Left lobe of liver (tissue), 2 donors: ENCODE data around the gene SEPTIN12. TPM values are rescaled to one million over a fixed set of nuclear protein-coding genes. Genes with fewer than 3 reads are reported as not detected.
"Not testable (repeated sequence)": the region's sequence is repeated elsewhere in the genome, so short reads cannot be mapped to it uniquely, and the experiment has no call there.

Experiments used
- ATAC-seq: fragments of 200-7000 bp; cut with Tn5 transposase; one replicate; pipeline ENCODE4 v1.9.1; 2020; ENCODE audit warnings: mild to moderate bottlenecking, moderate library complexity
- DNase-seq: peaks from one replicate; pipeline ENCODE4 v3.0.0-alpha.2; 2020; ENCODE audit warnings: low spot score
- total RNA-seq: library from RNA; stranded (reverse); gene quantifications from one replicate; pipeline ENCODE4 v1.2.1, GENCODE V29; 2021
- donor health status: DM: no; HTN: no; CAD: no; lungs with moderate emphysema.
- donor health status: DM: no; HTN: yes; CAD: no.

SEPTIN12 gene
- total RNA-seq, 1 donor from 2014 or later, result not detected

- ATAC-seq, result no peak
- no peak for DNase-seq
These were observed 2.2 kb downstream of the SEPTIN12 start for GRCh38 chr16:4785758-4786433.

- not testable (repeated sequence) for ATAC-seq, DNase-seq
These were observed 3.6 kb downstream of the SEPTIN12 start for GRCh38 chr16:4784444-4784987.

DNA sequence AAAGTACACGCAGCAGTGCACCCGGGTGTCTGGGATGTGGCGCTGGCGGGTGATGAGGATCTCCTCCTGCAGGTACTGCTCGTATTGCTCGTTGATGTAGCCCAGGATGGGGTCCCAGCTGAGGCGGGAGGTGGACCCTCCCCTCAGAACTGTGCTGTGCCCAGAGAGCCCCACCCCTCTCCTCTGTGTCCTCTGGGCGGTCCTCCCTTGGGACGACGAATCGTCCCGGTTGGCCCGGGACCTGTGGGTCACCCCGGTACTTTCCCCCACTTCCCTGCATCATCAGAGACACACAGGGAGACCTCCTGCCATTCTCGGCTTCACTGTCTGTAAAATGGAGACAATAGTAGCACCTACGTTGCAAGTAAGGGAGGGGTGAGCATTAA, 4.2 kb downstream of the SEPTIN12 start:
- DNase-seq (no peak), ATAC-seq (no peak)

DNA sequence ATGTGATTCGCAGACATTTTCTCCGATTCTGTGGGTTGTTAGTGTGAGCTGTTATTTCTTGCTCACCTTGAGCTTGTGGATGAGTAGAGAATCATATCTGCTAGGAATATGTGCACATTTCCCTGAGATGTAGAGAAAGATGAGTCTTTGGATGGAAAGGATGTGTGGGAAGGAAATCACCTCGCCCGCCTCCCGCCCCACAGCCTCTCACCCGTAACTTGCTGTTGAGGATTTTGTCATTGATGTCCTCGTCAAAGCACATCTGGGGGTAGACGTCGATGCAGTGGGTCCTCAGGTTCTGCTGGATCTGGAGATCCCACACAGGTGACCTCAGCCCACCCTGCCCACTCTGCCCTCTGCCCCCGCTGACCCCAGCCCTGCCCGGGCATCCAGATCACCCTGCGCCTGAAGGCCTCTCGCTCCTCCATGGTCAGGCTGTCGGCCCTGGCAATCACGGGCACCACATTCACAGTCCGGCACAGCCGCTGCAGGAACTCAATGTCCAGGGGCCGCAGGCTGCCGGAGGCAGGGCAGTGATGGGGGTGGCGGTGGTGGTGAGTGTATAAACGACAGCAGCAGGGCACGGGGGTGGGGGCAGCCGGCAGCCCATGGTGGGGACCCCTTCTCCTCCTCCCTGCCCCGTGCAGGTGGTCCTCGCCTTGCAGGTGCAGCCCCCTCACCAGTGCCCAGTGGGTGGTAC, 4.7 kb downstream of the SEPTIN12 start:
- no peak for ATAC-seq
- no peak for DNase-seq

DNA sequence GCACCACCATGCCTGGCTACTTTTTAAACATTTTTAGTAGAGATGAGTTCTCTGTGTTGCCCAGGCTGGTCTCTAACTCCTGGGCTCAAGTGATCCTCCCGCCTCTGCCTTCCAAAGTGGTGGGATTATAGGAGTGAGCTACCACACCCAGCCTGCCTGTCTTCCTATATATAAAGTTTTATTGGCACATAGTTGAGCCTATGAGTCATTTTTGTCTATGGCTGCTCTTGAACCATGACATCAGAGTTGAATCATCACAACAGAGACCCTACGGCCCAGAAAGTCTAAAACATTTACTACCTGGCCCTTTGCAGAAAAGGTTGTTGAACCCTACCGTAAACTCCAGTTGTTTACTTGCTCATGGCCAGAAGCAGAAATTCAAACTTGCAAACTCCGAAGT, 7.9 kb downstream of the SEPTIN12 start:
- DNase-seq (no peak), ATAC-seq (no peak)

GRCh38 chr16:4778050-4778392, 10.1 kb downstream of the SEPTIN12 start:
- no peak for ATAC-seq
- no peak for DNase-seq

- ATAC-seq (no peak), DNase-seq (no peak)
These were observed 10.7 kb downstream of the SEPTIN12 start for GRCh38 chr16:4777339-4778049.

GRCh38 chr16:4776141-4776705, 11.9 kb downstream of the SEPTIN12 start:
- DNase-seq, result no peak
- ATAC-seq, result no peak

GRCh38 chr16:4775005-4775404, 13.1 kb downstream of the SEPTIN12 start:
- no peak for ATAC-seq
- no peak for DNase-seq

GRCh38 chr16:4772351-4772750, 15.8 kb downstream of the SEPTIN12 start:
- DNase-seq, result no peak
- ATAC-seq, result no peak

DNA sequence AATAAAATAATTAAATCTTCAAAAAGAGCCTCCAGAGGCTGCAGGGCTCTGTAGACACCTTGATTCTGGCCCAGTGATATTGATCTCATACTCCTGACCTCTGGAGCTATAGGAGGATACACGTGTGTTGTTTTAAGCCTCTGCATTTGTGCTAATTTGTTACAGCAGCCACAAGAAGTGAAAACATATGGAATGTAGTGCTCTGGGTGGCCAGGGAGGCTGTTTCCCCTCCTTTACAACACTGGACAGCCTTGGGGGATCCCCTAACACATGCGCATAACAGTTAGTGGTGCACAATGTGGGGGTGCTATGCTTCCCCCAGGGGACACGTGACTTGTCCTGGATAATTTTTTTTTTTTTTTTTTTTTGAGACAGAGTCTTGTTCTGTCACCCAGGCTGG, 16.5 kb downstream of the SEPTIN12 start:
- ATAC-seq (no peak), DNase-seq (no peak)

GRCh38 chr16:4769306-4769638, 18.9 kb downstream of the SEPTIN12 start:
- ATAC-seq (no peak), DNase-seq (no peak)

DNA sequence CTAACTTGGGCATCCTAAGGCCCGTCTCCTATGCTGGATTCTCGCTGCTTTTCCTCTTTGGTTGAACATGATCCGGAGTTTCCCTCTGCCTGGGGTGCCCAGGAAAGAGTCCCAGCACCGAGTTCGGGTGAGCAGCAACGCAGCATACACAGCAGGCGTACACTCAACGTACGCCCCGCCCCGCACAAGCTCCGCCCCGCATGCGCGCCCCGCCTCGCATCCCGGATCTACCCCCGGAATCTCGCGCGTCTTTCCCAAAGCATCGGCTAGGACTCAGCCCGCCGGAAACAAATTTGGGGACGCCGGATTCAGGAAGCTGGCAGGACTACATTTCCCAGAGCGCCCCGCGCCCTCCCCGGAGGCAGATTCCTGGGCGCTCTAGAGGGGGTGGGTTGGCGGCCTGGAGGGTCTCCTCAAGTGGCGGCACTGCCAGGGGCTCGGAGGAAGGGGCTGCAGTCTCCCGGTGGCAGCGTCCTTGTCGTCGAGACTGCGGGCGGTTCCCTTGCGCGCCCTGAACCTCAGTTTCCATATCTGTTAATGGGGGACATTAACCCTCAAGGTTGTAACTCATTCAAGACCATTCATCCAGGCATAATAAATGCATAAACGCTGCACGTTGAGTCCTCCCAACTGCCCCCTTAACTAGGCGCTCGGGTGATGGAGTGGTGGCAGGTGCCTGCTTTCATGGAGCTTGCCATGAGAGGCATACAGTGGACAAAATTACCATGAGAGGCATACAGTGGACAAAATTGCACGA, 19.4 kb downstream of the SEPTIN12 start:
- ATAC-seq (peak; percentile 90), DNase-seq (peak; percentile 99)

DNA sequence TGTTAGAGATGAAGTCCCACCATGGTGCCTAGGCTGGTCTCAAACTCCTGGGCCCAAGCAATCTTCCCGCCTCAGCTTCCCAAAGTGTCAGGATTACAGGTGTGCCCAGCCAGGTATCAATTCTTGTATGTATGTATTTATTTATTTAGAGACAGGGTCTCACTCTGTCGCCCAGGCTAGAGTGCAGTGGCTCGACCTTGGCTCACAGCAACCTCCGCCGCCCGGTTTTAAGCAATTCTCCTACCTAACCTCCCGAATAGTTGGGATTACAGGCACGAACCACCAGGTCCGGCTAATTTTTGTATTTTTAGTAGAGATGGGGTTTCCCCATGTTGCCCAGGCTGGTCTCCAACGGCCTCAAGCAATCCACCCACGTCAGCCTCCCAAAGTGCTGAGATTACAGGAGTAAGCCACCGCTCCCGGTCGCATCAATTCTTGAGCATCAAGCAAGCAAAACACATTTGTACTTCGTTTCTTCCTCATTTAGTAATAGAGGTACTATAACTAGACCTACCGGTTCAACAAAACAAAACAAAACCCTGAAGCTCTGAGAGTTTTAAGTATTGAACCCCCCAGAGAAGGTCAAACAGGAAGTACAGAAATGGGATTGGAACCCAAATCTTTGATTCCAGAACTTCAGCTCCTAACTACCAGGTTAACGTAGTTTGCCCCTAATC, 20.1 kb downstream of the SEPTIN12 start:
- DNase-seq, result no peak

GRCh38 chr16:4766875-4767628, 21.1 kb downstream of the SEPTIN12 start, which contains the start of gene ZNF500:
TSS of gene ZNF500 (minus strand) at chr16:4767162. CDS start at chr16:4765978, 1,184 bp downstream.
- peak; percentile 99 for DNase-seq
- peak; percentile 91 for ATAC-seq

More for the DNA sequence above, 20.1 kb downstream of the SEPTIN12 start:
- ATAC-seq, result no peak

DNA sequence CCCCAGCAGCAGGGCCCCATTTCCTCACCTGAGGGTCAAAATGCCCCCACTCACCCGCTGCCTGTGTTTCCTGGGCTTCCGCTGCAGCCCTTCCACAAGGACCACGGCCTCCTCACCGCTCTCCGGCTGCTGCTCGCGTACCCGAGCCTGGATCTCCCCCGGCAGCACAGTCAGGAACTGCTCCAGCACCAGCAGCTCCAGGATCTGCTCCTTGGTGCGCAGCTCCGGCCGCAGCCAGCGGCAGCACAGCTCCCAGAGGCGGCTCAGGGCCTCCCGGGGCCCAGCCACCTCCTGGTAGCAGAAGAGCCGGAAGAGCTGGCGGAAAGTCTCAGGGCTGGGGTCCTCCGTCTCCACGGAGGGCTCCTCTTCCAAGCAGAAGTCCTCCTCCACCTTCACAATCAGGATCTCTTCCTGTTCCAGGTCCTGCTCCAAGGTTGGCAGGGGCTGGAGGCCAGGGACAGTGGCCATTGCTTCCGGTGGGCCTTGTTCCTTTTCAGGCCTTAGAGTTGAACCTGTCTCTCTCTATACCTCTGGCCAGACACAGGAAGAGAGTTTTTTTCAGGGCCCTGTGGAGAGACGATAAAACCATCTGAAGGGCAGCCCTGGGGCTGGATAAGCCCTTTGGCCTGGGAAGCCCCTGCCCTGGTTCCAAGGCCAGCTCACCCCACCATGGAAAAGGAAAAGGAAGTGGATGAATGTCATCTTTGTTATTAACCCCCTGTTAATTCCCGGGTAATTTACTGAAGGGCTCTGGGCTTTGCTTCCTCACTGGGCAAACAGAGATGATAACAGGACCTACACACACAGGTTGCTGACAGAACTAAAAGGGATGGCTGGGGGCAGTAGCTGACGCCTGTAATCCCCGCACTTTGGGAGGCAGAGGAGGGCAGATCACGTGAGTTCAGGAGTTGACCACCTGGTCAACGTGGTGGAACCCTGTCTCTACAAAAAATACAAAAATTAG, 22.4 kb downstream of the SEPTIN12 start:
- DNase-seq (no peak), ATAC-seq (no peak)

DNA sequence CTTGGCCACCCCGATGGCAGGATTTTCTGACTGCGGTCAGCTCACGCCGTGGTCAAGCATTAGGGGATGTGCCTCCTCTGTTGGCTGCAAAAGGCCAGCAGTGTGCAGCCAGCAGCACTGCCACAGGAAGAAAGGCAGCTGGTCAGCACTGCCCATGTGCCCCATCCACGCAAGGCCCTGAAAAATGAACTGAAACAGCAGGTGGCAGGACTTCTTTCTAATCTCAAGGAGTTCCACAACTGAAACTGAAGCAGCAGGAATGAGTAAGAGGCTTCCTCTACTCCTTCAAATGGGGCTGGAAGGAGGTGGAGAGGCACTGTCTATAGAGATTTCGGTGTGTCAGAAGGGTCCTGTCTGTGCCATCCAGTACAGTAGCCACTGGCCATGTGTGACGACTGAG, 24.4 kb downstream of the SEPTIN12 start:
- no peak for ATAC-seq
- no peak for DNase-seq

DNA sequence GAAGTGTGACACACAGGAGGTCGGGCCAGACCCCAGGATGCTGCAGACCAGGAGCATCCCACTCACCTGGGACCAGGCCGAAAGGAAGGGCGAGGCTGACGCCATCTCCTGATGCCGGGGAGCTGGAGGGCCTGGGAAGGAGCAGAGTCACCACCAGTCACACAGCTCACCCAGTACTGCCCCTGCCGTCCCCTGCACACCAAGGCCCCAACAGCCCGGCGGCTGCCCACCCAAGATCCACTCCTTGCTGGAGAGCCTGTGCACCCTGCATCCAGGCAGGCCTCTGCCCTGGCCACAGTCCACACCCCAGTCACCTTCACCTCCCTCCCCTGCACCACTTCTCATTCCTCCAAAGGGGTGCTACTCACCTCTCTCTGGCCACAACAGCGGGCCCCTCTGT, 25.9 kb downstream of the SEPTIN12 start:
- no peak for DNase-seq
- no peak for ATAC-seq
